HepG2 (cell line): ENCODE measurements around the gene MYL6. TPM values are rescaled to one million over a fixed set of nuclear protein-coding genes. Genes with fewer than 3 reads are reported as not detected.

Source experiments
- ERF ChIP-seq: IDR thresholded peaks from 2 replicates; pipeline ENCODE4 v1.6.1; 2018; ENCODE audit warnings: missing biosample characterization, missing genetic modification reagents
- GATA4 ChIP-seq: sonication (generic); IDR thresholded peaks from 2 replicates; pipeline ENCODE4 v1.6.1; 2016; ENCODE audit warnings: antibody characterized with exemption, low read depth, borderline replicate concordance
- HMGXB3 ChIP-seq: sonication (generic); formaldehyde crosslinking; IDR thresholded peaks from 2 replicates; pipeline ENCODE4 v1.4.0; 2020; ENCODE audit warnings: missing genetic modification reagents, borderline replicate concordance
- MXI1 ChIP-seq: IDR thresholded peaks from 3 replicates; pipeline ENCODE4 v1.6.1; 2012; ENCODE audit warnings: low read depth, low read length, inconsistent platforms, borderline replicate concordance
- SALL1 ChIP-seq: sonication (generic); formaldehyde crosslinking; IDR thresholded peaks from 2 replicates; pipeline ENCODE4 v1.8.0; 2022; ENCODE audit warnings: mild to moderate bottlenecking, missing genetic modification reagents
- SIX1 ChIP-seq: sonication (generic); formaldehyde crosslinking; IDR thresholded peaks from 2 replicates; pipeline ENCODE4 v1.4.0; 2020; ENCODE audit warnings: missing genetic modification reagents, borderline replicate concordance
- TBX2 ChIP-seq: sonication (generic); formaldehyde crosslinking; IDR thresholded peaks from 2 replicates; pipeline ENCODE4 v1.5.0; 2020; ENCODE audit warnings: missing genetic modification reagents, mild to moderate bottlenecking, borderline replicate concordance
- TBX3 ChIP-seq: fragments of 450-650 bp; IDR thresholded peaks from 2 replicates; pipeline ENCODE4 v1.6.1; 2017; ENCODE audit warnings: antibody characterized with exemption, mild to moderate bottlenecking, inconsistent platforms, borderline replicate concordance
- WIZ ChIP-seq: sonication (generic); formaldehyde crosslinking; IDR thresholded peaks from 2 replicates; pipeline ENCODE4 v1.5.1; 2020; ENCODE audit warnings: mild to moderate bottlenecking, missing genetic modification reagents
- YEATS2 ChIP-seq: sonication (generic); formaldehyde crosslinking; IDR thresholded peaks from 2 replicates; pipeline ENCODE4 v1.4.0; 2020; ENCODE audit warnings: missing genetic modification reagents, borderline replicate concordance
- YEATS4 ChIP-seq: sonication (generic); formaldehyde crosslinking; IDR thresholded peaks from 2 replicates; pipeline ENCODE4 v1.4.0; 2020; ENCODE audit warnings: missing genetic modification reagents, borderline replicate concordance
- ZNF101 ChIP-seq: sonication (generic); formaldehyde crosslinking; IDR thresholded peaks from 2 replicates; pipeline ENCODE4 v1.4.0; 2020; ENCODE audit warnings: mild to moderate bottlenecking, low read depth, missing genetic modification reagents, borderline replicate concordance
- ZNF234 ChIP-seq: sonication (generic); formaldehyde crosslinking; conservative IDR thresholded peaks from 2 replicates; pipeline ENCODE4 v1.5.1; 2020; ENCODE audit warnings: mild to moderate bottlenecking, missing genetic modification reagents
- ZNF672 ChIP-seq: sonication (generic); formaldehyde crosslinking; IDR thresholded peaks from 2 replicates; pipeline ENCODE4 v1.8.1; 2022; ENCODE audit warnings: missing genetic modification reagents
- ZNF773 ChIP-seq: sonication (generic); formaldehyde crosslinking; IDR thresholded peaks from 2 replicates; pipeline ENCODE4 v1.4.0; 2020; ENCODE audit warnings: missing genetic modification reagents, borderline replicate concordance
- ZZZ3 ChIP-seq: sonication (generic); formaldehyde crosslinking; IDR thresholded peaks from 2 replicates; pipeline ENCODE4 v1.4.0; 2020; ENCODE audit warnings: missing genetic modification reagents, mild to moderate bottlenecking, borderline replicate concordance
- polyA plus RNA-seq, 8 experiments: library from polyadenylated mRNA; depleted of rRNA in 3 of 8; stranded (reverse) in 7 of 8; unstranded in 1 of 8; fragments of >200 nt; fragmentation: Illumina TruSeq in 4 of 8; extraction: Trizol in 4 of 8; gene quantifications; 2 replicates each; pipeline versions ENCODE4 v1.2.1 to v1.2.3, GENCODE V29; 2011 to 2016; ENCODE audit warnings: low read depth in 4 of 8, missing spikeins in 1 of 8, mixed read lengths in 1 of 8; ENCODE audit not compliant: insufficient read depth in 1 of 8
- total RNA-seq, 5 experiments: library from RNA; depleted of rRNA; stranded (reverse); fragments of >200 nt; fragmentation: Illumina TruSeq; extraction: Trizol; gene quantifications; 2 replicates each; pipeline ENCODE4 v1.2.3, GENCODE V29; 2016; ENCODE audit warnings: low read depth in 1 of 5
- TF ChIP-seq, protein P1 (sequence below): sonication (generic); formaldehyde crosslinking; IDR thresholded peaks from 2 replicates; pipeline ENCODE4 v1.4.0; 2020; ENCODE audit warnings: mild to moderate bottlenecking, missing genetic modification reagents
- TF ChIP-seq, protein P2 (sequence below): sonication (generic); formaldehyde crosslinking; IDR thresholded peaks from 2 replicates; pipeline ENCODE4 v1.4.0; 2020; ENCODE audit warnings: low read depth, mild to moderate bottlenecking, missing genetic modification reagents
- TF ChIP-seq, protein P3 (sequence below): sonication (generic); formaldehyde crosslinking; IDR thresholded peaks from 2 replicates; pipeline ENCODE4 v1.8.0; 2022; ENCODE audit warnings: mild to moderate bottlenecking, missing genetic modification reagents

MYL6 gene
- total and polyA plus RNA-seq, 2 of the 13 experiments (the other 11 are each of a cell fraction or from before 2014, with no cell fraction given) = 1,127 to 1,192 TPM

DNA sequence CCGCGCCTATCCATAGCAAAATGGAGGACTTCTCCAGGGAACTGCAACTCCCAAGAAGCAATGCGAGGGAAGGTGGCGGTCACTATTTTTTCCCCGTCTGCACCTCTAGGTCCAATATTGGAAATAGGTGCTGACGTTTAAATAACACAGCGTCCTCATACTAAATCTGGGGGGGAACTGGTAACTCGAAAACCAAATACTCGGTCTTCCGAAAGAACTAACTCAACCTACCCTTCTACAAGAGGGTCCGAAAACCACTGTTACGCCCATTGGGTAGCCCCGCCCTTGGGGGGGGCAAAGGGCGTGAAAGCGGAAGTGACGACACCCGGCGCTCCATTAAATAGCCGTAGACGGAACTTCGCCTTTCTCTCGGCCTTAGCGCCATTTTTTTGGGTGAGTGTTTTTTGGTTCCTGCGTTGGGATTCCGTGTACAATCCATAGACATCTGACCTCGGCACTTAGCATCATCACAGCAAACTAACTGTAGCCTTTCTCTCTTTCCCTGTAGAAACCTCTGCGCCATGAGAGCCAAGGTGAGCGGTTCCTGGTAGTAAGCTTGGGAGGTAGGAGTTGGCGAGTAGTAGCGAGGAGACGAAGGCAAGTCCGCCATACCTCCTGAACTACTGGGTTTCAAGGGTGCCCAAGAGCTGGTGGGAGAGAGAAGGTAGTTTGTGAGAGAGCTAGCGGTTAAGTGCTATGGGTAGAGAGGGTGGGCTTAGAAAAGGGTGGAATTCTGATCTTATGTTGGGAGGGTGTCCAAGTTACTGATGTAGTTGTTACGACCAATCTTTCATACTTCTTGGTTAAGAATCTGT is 41.7 kb upstream of the MYL6 start, which contains the start of gene RPL41 (continued):
- TF ChIP-seq HMGXB3 (CRISPR knock-in tag) (peak; percentile 88), YEATS2 (CRISPR knock-in tag) (peak; percentile 99), TBX2 (CRISPR knock-in tag) (peak; percentile 46; the same call in 1 of the 2 replicates), GATA4 (peak; percentile 77; the same call in 1 of the 2 replicates), ZNF234 (CRISPR knock-in tag) (no peak), YEATS4 (peak; percentile 89), ZZZ3 (CRISPR knock-in tag) (peak; percentile 95; the same call in 1 of the 2 replicates), MXI1 (peak; percentile 80; the same call in 1 of the 3 replicates), ERF (peak; percentile 82; the same call in 1 of the 2 replicates), ZNF672 (no peak), ZNF101 (0 out of 2 replicates have a peak, but pooled peaks have one; percentile 63), ZNF773 (no peak), TBX3 (peak; percentile 78; the same call in 1 of the 2 replicates), WIZ (CRISPR knock-in tag) (no peak), SIX1 (CRISPR knock-in tag) (peak; percentile 60; the same call in 1 of the 2 replicates), SALL1 (peak; percentile 80)
- TF ChIP-seq, protein P1, sequence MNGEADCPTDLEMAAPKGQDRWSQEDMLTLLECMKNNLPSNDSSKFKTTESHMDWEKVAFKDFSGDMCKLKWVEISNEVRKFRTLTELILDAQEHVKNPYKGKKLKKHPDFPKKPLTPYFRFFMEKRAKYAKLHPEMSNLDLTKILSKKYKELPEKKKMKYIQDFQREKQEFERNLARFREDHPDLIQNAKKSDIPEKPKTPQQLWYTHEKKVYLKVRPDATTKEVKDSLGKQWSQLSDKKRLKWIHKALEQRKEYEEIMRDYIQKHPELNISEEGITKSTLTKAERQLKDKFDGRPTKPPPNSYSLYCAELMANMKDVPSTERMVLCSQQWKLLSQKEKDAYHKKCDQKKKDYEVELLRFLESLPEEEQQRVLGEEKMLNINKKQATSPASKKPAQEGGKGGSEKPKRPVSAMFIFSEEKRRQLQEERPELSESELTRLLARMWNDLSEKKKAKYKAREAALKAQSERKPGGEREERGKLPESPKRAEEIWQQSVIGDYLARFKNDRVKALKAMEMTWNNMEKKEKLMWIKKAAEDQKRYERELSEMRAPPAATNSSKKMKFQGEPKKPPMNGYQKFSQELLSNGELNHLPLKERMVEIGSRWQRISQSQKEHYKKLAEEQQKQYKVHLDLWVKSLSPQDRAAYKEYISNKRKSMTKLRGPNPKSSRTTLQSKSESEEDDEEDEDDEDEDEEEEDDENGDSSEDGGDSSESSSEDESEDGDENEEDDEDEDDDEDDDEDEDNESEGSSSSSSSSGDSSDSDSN = peak; percentile 42; the same call in 1 of the 2 replicates
- TF ChIP-seq, protein P2, sequence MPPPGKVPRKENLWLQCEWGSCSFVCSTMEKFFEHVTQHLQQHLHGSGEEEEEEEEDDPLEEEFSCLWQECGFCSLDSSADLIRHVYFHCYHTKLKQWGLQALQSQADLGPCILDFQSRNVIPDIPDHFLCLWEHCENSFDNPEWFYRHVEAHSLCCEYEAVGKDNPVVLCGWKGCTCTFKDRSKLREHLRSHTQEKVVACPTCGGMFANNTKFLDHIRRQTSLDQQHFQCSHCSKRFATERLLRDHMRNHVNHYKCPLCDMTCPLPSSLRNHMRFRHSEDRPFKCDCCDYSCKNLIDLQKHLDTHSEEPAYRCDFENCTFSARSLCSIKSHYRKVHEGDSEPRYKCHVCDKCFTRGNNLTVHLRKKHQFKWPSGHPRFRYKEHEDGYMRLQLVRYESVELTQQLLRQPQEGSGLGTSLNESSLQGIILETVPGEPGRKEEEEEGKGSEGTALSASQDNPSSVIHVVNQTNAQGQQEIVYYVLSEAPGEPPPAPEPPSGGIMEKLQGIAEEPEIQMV = peak; percentile 73
- TF ChIP-seq, protein P3, sequence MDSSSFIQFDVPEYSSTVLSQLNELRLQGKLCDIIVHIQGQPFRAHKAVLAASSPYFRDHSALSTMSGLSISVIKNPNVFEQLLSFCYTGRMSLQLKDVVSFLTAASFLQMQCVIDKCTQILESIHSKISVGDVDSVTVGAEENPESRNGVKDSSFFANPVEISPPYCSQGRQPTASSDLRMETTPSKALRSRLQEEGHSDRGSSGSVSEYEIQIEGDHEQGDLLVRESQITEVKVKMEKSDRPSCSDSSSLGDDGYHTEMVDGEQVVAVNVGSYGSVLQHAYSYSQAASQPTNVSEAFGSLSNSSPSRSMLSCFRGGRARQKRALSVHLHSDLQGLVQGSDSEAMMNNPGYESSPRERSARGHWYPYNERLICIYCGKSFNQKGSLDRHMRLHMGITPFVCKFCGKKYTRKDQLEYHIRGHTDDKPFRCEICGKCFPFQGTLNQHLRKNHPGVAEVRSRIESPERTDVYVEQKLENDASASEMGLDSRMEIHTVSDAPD (CRISPR knock-in tag) = no peak
